ENCODE measurements around the gene RBM11. TPM values are rescaled to one million over a fixed set of nuclear protein-coding genes. Genes with fewer than 3 reads are reported as not detected.

Gene RBM11
- total RNA-seq, 1 experiment from 2014 or later, result 1.7 TPM

DNA sequence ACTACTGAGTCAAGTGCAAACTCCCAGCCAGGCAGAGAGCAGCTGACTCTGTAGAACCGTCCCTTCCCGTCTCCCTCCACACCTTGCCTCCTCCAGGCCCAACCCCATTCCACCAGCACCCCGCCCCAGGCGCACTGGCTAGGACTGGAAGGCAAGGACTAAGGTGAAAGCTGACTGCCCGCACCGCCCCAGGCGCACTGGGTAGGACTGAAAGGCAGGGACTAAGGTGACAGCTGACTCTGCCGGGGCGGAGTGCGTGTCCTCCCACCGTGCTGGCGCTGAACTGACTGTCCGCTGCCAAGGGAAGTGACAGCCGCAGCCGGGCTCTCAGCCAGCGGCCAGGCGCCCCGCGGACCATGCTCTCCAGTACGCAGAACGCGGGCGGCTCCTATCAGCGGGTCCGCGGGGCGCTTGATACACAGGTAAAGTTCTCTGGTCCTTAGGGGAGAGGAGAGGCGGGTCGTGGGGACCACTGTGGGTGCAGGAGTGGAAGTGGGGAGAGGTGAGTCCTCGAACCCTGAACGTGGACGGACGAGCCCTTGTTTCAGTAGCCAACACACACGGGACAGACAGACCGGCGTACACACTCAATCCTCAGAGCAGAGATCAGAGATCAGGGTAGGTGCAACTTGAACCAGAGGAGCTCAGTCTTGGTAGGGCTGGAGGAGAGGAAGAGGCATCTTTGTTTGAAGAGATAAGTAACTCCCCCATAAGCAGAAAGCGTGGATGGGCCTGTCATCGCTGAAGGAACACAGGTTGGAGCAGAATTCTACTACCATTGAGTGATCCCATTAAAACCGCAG is 58.0 kb downstream of the RBM11 start:
- no peak overlapping the region for H3K23ac ChIP-seq (ENCODE audit: insufficient read length, low read depth, low read length)
- WGBS (ENCODE audit: extremely low coverage, insufficient read length, low lambda C conversion rate), result no CpG with 5 or more reads among the region's 39 CpGs
- H2BK15ac ChIP-seq (ENCODE audit: low read depth, low read length), result no peak overlapping the region
- H3K79me2 ChIP-seq (ENCODE audit: insufficient read depth, low read length), result no peaks in the 10 kb centered on the region
- no peak overlapping the region for H4K8ac ChIP-seq (replicated peaks; ENCODE audit: insufficient read length, low read depth, low read length)
- H3K4ac ChIP-seq (ENCODE audit: low read depth, low read length), result no peak overlapping the region
- H3K56ac ChIP-seq (ENCODE audit: insufficient read length, low read depth, low read length), result no peak overlapping the region
- H4K5ac ChIP-seq (ENCODE audit: insufficient read length, low read depth, low read length), result no peak overlapping the region
- H4K91ac ChIP-seq (ENCODE audit: insufficient read length, low read depth, low read length), result no peak overlapping the region
- Mint-ChIP-seq H3K4me1 (peaks cover 0 to 6% of the 10 kb centered on the region in 2 experiments; a peak in 2 of 4 replicates), H3K4me3 (peak overlapping the region in 1 of 2 experiments; percentile 25; a peak in 1 of 5 replicates), H3K9me3 (peaks cover 11 to 13% of the 10 kb centered on the region in 2 experiments; a peak in 4 of 5 replicates), H3K36me3 (ENCODE audit: insufficient read depth in 1 of 3, low read depth in 3 of 3) (no peaks in the 10 kb centered on the region), H3K27ac (no peak overlapping the region), H3K27me3 (ENCODE audit: low read depth) (no peaks in the 10 kb centered on the region)
- no peak overlapping the region for H3K27ac ChIP-seq (ENCODE audit: insufficient read length, low read depth, low read length)
- H3K4me2 ChIP-seq (ENCODE audit: insufficient read depth, insufficient read length, low read length), result no peak overlapping the region
- no peak overlapping the region for H3K18ac ChIP-seq (ENCODE audit: insufficient read length, low read depth, low read length)
- no peak overlapping the region for H2BK20ac ChIP-seq (ENCODE audit: low read depth, low read length, poor library complexity, severe bottlenecking)
- DNase-seq, result peak; percentile 72
- no peaks in the 10 kb centered on the region for H3K27me3 ChIP-seq (ENCODE audit: insufficient read depth, low read length)
- no peak overlapping the region for H3T11ph ChIP-seq (ENCODE audit: low read length)
- no peak overlapping the region for H2BK12ac ChIP-seq (ENCODE audit: insufficient read length, low read depth, low read length)
- no peaks in the 10 kb centered on the region for H4K20me1 ChIP-seq (ENCODE audit: control insufficient read depth, insufficient read depth, insufficient read length)
- no peak overlapping the region for H2BK5ac ChIP-seq (ENCODE audit: insufficient read length, low read length)
- H3K14ac ChIP-seq (ENCODE audit: insufficient read depth, low read length), result no peak overlapping the region
- H3K9me3 ChIP-seq (ENCODE audit: control insufficient read depth, low read depth, low read length), result no peaks in the 10 kb centered on the region
- no peaks in the 10 kb centered on the region for H3K79me1 ChIP-seq (ENCODE audit: insufficient read depth, low read depth, low read length, poor library complexity, severe bottlenecking)
- no peak overlapping the region for H2BK120ac ChIP-seq (ENCODE audit: low read depth, low read length, poor library complexity, severe bottlenecking)
- no peak overlapping the region for H3K9ac ChIP-seq (ENCODE audit: extremely low read depth, insufficient read length, low read length)
- no peaks in the 10 kb centered on the region for H3K4me1 ChIP-seq (ENCODE audit: insufficient read depth, low read length)
- no peaks in the 10 kb centered on the region for H3K23me2 ChIP-seq (ENCODE audit: insufficient read length, low read depth, low read length, poor library complexity, severe bottlenecking)
- no peak overlapping the region for H2AK5ac ChIP-seq (ENCODE audit: insufficient read length, low read length)
- no peak overlapping the region for H2AFZ ChIP-seq (ENCODE audit: low read length)
- TF ChIP-seq, protein P1, sequence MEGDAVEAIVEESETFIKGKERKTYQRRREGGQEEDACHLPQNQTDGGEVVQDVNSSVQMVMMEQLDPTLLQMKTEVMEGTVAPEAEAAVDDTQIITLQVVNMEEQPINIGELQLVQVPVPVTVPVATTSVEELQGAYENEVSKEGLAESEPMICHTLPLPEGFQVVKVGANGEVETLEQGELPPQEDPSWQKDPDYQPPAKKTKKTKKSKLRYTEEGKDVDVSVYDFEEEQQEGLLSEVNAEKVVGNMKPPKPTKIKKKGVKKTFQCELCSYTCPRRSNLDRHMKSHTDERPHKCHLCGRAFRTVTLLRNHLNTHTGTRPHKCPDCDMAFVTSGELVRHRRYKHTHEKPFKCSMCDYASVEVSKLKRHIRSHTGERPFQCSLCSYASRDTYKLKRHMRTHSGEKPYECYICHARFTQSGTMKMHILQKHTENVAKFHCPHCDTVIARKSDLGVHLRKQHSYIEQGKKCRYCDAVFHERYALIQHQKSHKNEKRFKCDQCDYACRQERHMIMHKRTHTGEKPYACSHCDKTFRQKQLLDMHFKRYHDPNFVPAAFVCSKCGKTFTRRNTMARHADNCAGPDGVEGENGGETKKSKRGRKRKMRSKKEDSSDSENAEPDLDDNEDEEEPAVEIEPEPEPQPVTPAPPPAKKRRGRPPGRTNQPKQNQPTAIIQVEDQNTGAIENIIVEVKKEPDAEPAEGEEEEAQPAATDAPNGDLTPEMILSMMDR (conservative IDR thresholded peaks at IDR 0.05), result no peak
